Mesodermal cell (in vitro differentiated cells): ENCODE data around the gene MARK2.

Experiments used
- H3K27ac ChIP-seq: 2 replicates; pipeline ENCODE4 v1.7.0; 2013; ENCODE audit warnings: mild to moderate bottlenecking, low read depth, low read length, moderate library complexity; ENCODE audit not compliant: severe bottlenecking
- H3K36me3 ChIP-seq: 2 replicates; pipeline ENCODE4 v1.7.1; 2013; ENCODE audit warnings: mild to moderate bottlenecking, low read length, moderate library complexity; ENCODE audit not compliant: control insufficient read depth, insufficient read depth
- H3K4me1 ChIP-seq: one replicate; pipeline ENCODE4 v1.7.1; 2013; ENCODE audit warnings: mild to moderate bottlenecking, low read length; ENCODE audit not compliant: insufficient read depth, control insufficient read depth, poor library complexity, severe bottlenecking
- H3K4me3 ChIP-seq: 2 replicates; pipeline ENCODE4 v1.7.0; 2013; ENCODE audit warnings: low read length, control low read depth, mild to moderate bottlenecking; ENCODE audit not compliant: insufficient read depth, poor library complexity, severe bottlenecking; ENCODE audit errors: extremely low read depth
- H3K9me3 ChIP-seq: 2 replicates; pipeline ENCODE4 v1.7.1; 2013; ENCODE audit warnings: mild to moderate bottlenecking, low read length, moderate library complexity; ENCODE audit not compliant: control insufficient read depth
- whole genome bisulfite sequencing, 2 experiments: methylation state at CpG; one replicate each; pipeline ENCODE4 v1.1.5; 2013; ENCODE audit warnings: missing lambda C conversion rate in 2 of 2; ENCODE audit not compliant: insufficient coverage in 2 of 2; 5-methylcytosine and 5-hydroxymethylcytosine counted together

The MARK2 gene

GRCh38 chr11:63841554-63841953, 2.6 kb downstream of the MARK2 start:
- no peaks in the 10 kb centered on the region for H3K9me3 ChIP-seq
- H3K36me3 ChIP-seq = peaks cover 35% of the 10 kb centered on the region
- peak overlapping the region; percentile 6 for H3K27ac ChIP-seq
- 23 to 72% methylated on average over 2 of the region's 3 CpGs for WGBS, 2 experiments
- H3K4me3 ChIP-seq = peak overlapping the region; percentile 96
- H3K4me1 ChIP-seq = peaks cover 36% of the 10 kb centered on the region

GRCh38 chr11:63843041-63843440, 4.1 kb downstream of the MARK2 start:
- Histone ChIP-seq H3K4me1 (peaks cover 36% of the 10 kb centered on the region), H3K27ac (no peak overlapping the region), H3K9me3 (no peaks in the 10 kb centered on the region), H3K36me3 (peaks cover 38% of the 10 kb centered on the region), H3K4me3 (no peak overlapping the region)
- WGBS, 2 experiments = 50 to 100% methylated on average over 1 of the region's 1 CpG

- peaks cover 32% of the 10 kb centered on the region for H3K4me1 ChIP-seq
- WGBS, 2 experiments = 93% methylated on average over 3 of the region's 4 CpGs; no CpG with 5 or more reads in 1 of the 2 experiments
- H3K9me3 ChIP-seq = no peaks in the 10 kb centered on the region
- no peak overlapping the region for H3K4me3 ChIP-seq
- peak overlapping the region; percentile 7 for H3K27ac ChIP-seq
- H3K36me3 ChIP-seq = peaks cover 48% of the 10 kb centered on the region
Observed at GRCh38 chr11:63844836-63845235, 5.9 kb downstream of the MARK2 start.

GRCh38 chr11:63845303-63845702, 6.4 kb downstream of the MARK2 start:
- Histone ChIP-seq H3K27ac (peak overlapping the region; percentile 7), H3K36me3 (peaks cover 48% of the 10 kb centered on the region), H3K4me1 (peaks cover 31% of the 10 kb centered on the region), H3K9me3 (no peaks in the 10 kb centered on the region), H3K4me3 (no peak overlapping the region)
- 54 to 89% methylated on average over 1 to 2 of the region's 2 CpGs for WGBS, 2 experiments

GRCh38 chr11:63845911-63846310, 7.0 kb downstream of the MARK2 start:
- no peak overlapping the region for H3K27ac ChIP-seq
- peaks cover 51% of the 10 kb centered on the region for H3K36me3 ChIP-seq

GRCh38 chr11:63846897-63847296, 8.0 kb downstream of the MARK2 start:
- Histone ChIP-seq H3K9me3 (no peaks in the 10 kb centered on the region), H3K4me3 (no peak overlapping the region), H3K27ac (no peak overlapping the region), H3K4me1 (peaks cover 16% of the 10 kb centered on the region), H3K36me3 (peaks cover 51% of the 10 kb centered on the region)
- 91 to 100% methylated on average over 5 to 6 of the region's 6 CpGs for WGBS, 2 experiments

More at GRCh38 chr11:63845911-63846310, 7.0 kb downstream of the MARK2 start:
- H3K9me3 ChIP-seq = no peaks in the 10 kb centered on the region
- peaks cover 25% of the 10 kb centered on the region for H3K4me1 ChIP-seq
- WGBS, 2 experiments = 88 to 94% methylated on average over 7 of the region's 7 CpGs
- H3K4me3 ChIP-seq = no peak overlapping the region

GRCh38 chr11:63847363-63847762, 8.5 kb downstream of the MARK2 start:
- Histone ChIP-seq H3K4me3 (no peak overlapping the region), H3K36me3 (peaks cover 46% of the 10 kb centered on the region), H3K4me1 (peaks cover 15% of the 10 kb centered on the region), H3K9me3 (no peaks in the 10 kb centered on the region), H3K27ac (no peak overlapping the region)
- 86 to 100% methylated on average over 2 to 3 of the region's 3 CpGs for WGBS, 2 experiments

- H3K4me1 ChIP-seq = peaks cover 8% of the 10 kb centered on the region
- H3K36me3 ChIP-seq = peaks cover 42% of the 10 kb centered on the region
- 92 to 94% methylated on average over 2 of the region's 2 CpGs for WGBS, 2 experiments
- no peaks in the 10 kb centered on the region for H3K9me3 ChIP-seq
- no peak overlapping the region for H3K27ac ChIP-seq
- H3K4me3 ChIP-seq = no peak overlapping the region
Observed at GRCh38 chr11:63849691-63850090, 10.8 kb downstream of the MARK2 start.

GRCh38 chr11:63850920-63851319, 12.0 kb downstream of the MARK2 start:
- Histone ChIP-seq H3K36me3 (peaks cover 48% of the 10 kb centered on the region), H3K27ac (no peak overlapping the region), H3K4me3 (no peak overlapping the region), H3K9me3 (no peaks in the 10 kb centered on the region), H3K4me1 (peaks cover 2% of the 10 kb centered on the region)
- 86 to 90% methylated on average over 5 of the region's 5 CpGs for WGBS, 2 experiments

GRCh38 chr11:63851364-63851763, 12.5 kb downstream of the MARK2 start:
- no peaks in the 10 kb centered on the region for H3K9me3 ChIP-seq
- no peak overlapping the region for H3K4me3 ChIP-seq
- H3K27ac ChIP-seq = no peak overlapping the region
- H3K4me1 ChIP-seq = no peaks in the 10 kb centered on the region
- WGBS, 2 experiments = 94% methylated on average over 2 of the region's 2 CpGs
- peaks cover 48% of the 10 kb centered on the region for H3K36me3 ChIP-seq

- H3K4me3 ChIP-seq = no peak overlapping the region
- no peaks in the 10 kb centered on the region for H3K4me1 ChIP-seq
- 100% methylated on average over 2 of the region's 3 CpGs; no CpG with 5 or more reads in 1 of the 2 experiments for WGBS, 2 experiments
- H3K27ac ChIP-seq = no peak overlapping the region
- peaks cover 43% of the 10 kb centered on the region for H3K36me3 ChIP-seq
- no peaks in the 10 kb centered on the region for H3K9me3 ChIP-seq
Observed at GRCh38 chr11:63853476-63853875, 14.6 kb downstream of the MARK2 start.
